DMS153 (cell line): Measurements from ENCODE around the gene P3R3URF.

Experiments used
- DNase-seq: peaks from one replicate; lab custom pipeline; 2025; lab: John Stamatoyannopoulos, UW

Gene P3R3URF

GRCh38 chr1:46131712-46132528 is 44.4 kb downstream of the P3R3URF start:
- DNase-seq, result peak; percentile 49

GRCh38 chr1:46131093-46131492 is 45.2 kb downstream of the P3R3URF start:
- DNase-seq, result no peak

GRCh38 chr1:46130606-46131005 is 45.7 kb downstream of the P3R3URF start:
- DNase-seq, result no peak

- DNase-seq, result no peak
These were observed 46.2 kb downstream of the P3R3URF start for GRCh38 chr1:46130121-46130520.

GRCh38 chr1:46128344-46128743 is 47.9 kb downstream of the P3R3URF start:
- DNase-seq, result no peak
